GM19023 (cell line): ENCODE data around the gene OR52H1.

Source experiments
- ATAC-seq: cut with Tn5 transposase; IDR thresholded peaks from one replicate; pipeline ENCODE4 v1.9.1; 2021; ENCODE audit warnings: mild to moderate bottlenecking, moderate library complexity; ENCODE audit not compliant: unreplicated experiment

The OR52H1 gene

GRCh38 chr11:5534046-5534445 is 14.3 kb downstream of the OR52H1 start:
- ATAC-seq, result no peak

GRCh38 chr11:5531053-5531831 is 17.1 kb downstream of the OR52H1 start:
- no peak for ATAC-seq

DNA sequence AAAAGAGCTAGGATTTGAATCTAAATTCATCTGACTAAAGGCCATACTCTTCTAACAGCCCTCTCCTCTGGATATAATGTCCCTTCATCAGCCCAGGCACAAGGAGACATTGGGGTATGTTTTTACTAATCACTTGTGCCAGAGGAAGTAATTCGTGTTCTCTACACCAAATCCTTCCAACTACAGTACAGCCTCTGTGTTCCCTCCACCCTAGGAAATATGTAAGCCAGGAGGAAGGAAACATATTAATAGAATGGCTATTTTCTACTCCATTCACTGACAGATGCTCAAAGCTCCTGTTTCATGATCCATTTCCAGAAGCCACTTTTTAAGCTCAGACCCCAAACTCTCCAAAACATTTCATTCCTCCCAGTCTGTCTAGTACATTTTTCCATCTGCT is 19.8 kb downstream of the OR52H1 start:
- ATAC-seq, result no peak

GRCh38 chr11:5527716-5528115 is 20.6 kb downstream of the OR52H1 start:
- ATAC-seq, result no peak

DNA sequence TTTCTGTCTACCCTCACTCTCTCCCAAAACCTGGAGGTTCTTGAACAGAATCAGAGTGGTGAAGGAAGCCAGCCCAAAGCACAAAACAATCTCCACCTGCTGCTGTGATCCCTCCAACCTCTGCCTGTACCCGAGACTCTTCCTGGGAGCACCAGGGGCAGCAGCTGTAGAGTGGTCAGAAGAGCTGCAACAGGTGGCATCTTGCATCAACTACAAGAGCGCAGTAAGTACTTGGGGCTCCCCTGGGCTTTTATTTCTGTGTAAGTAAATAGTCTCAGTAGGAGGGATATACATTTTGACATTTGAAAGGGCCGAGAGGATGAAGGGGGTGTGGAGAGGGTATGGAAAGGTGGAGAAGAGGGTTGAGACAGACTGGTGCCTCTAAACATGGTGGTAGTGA is 23.6 kb downstream of the OR52H1 start:
- no peak for ATAC-seq

GRCh38 chr11:5522308-5522707 is 26.0 kb downstream of the OR52H1 start:
- no peak for ATAC-seq

GRCh38 chr11:5521540-5521939 is 26.8 kb downstream of the OR52H1 start:
- no peak for ATAC-seq

- no peak for ATAC-seq
Measured at GRCh38 chr11:5516599-5516998, 31.7 kb downstream of the OR52H1 start, which contains the start of gene UBQLNL. Gene UBQLNL, minus strand, starts transcription at chr11:5516699. Its CDS starts 258 bp downstream, at chr11:5516441.

GRCh38 chr11:5514841-5515240 is 33.5 kb downstream of the OR52H1 start:
- ATAC-seq, result no peak

DNA sequence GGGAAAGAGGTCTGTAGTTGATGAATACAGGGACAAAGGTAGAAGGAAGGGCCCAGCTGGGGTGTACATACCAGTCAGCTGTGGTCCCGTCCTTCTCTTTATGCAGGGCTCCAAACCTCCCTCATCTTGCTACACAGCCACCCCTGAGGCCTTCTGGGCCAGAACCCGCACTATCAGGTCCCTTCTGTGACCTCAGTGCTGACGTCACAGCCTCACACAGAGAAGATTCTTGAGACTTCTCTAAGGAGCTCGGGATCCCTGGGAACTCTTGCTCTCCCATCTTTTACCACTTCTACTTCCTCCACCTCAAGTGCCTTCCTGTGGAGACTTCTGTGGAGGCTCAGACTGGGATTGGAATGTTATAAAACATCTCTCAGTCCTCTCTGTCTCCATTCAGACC is 38.5 kb downstream of the OR52H1 start, which contains the start of gene UBQLN3:
Gene UBQLN3, minus strand, starts transcription at position 155 of the 400 bp plus-strand sequence. CDS start 399 bp downstream, outside the sequence.
- ATAC-seq, result no peak

- no peak for ATAC-seq
Measured at GRCh38 chr11:5508605-5509004, 39.7 kb downstream of the OR52H1 start.

GRCh38 chr11:5507933-5508305 is 40.4 kb downstream of the OR52H1 start:
- ATAC-seq, result no peak

GRCh38 chr11:5507177-5507932 is 41.0 kb downstream of the OR52H1 start:
- ATAC-seq, result no peak

DNA sequence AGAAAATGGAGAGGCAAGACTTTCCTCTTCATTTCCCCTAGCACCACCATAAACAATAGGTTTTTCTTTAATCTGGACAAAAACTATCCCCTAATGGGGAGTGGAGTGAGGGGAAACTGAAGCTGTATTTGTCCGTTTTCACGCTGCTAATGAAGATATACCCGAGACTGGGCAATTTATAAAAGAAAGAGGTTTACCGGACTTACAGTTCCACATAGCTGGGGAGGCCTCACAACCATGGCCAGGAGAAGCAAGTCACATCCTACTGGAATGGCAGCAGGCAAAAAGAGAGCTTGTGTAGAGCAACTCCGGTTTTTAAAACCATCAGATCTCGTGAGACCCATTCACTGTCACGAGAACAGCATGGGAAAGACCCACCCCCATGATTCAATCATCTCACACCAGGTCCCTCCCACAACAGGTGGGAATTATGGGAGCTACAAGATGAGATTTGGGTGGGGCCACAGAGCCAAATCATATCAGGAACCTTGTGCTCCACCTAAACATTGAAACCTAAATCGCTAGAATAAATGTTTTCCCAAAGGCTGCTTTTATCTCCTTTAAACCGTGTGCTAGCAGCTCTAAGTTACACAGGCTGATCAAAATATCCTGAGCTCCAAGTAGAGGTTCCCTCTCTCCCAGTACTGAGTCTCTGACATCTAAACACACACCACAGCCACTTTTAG is 42.8 kb downstream of the OR52H1 start:
- no peak for ATAC-seq

- no peak for ATAC-seq
Measured at GRCh38 chr11:5504403-5504921, 43.9 kb downstream of the OR52H1 start.

- ATAC-seq, result no peak
Measured at GRCh38 chr11:5500393-5500801, 47.9 kb downstream of the OR52H1 start.

DNA sequence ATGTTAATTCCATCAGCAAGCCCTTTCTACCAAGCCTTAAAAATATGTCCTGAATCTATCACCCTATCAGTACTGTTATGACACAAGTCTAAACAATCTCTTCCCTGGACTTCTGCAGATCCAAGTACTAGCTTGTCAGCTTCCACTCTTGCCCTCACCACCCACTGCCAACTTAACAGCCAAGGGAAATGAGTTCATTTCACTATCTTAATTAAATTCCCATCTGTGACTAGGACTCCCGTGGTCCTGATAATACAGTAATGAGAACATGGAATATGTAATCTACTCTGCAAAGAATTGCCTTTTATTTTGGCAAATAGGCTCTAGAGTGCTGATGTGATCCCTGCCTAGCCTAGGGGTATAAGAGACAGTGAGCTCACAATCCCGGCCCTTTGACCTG is 48.7 kb downstream of the OR52H1 start:
- ATAC-seq, result no peak
